ENCODE measurements around the gene PFDN2.

PFDN2 gene

GRCh38 chr1:161079436-161080110 is 38.3 kb downstream of the PFDN2 start:
- H3K27me3 ChIP-seq (ENCODE audit: insufficient read depth, insufficient read length), result no peaks in the 10 kb centered on the region
- H3K4me1 ChIP-seq (ENCODE audit: insufficient read depth, insufficient read length), result peaks cover 31% of the 10 kb centered on the region
- no peaks in the 10 kb centered on the region for H3K9me3 ChIP-seq (ENCODE audit: insufficient read depth, low read length)
- no peak overlapping the region for H3K9ac ChIP-seq (ENCODE audit: insufficient read length, low read depth)
- no peaks in the 10 kb centered on the region for H3K36me3 ChIP-seq (ENCODE audit: insufficient read depth, insufficient read length, low read length)
- no peak overlapping the region for H3K4me3 ChIP-seq (ENCODE audit: insufficient read length, low read depth)
- no peak for DNase-seq (ENCODE audit: low read depth, low spot score)
- TF ChIP-seq SUZ12 (IDR thresholded peaks at IDR 0.05; ENCODE audit: extremely low read depth, insufficient read depth, insufficient read length), result no peak
- no peak for TF ChIP-seq YY1 (IDR thresholded peaks at IDR 0.05; ENCODE audit: insufficient read depth, insufficient read length)
- TF ChIP-seq ZNF274 (IDR thresholded peaks at IDR 0.05; ENCODE audit: low read depth, low read length), result no peak

- Histone ChIP-seq H3K4me3 (ENCODE audit: insufficient read length, low read depth) (no peak overlapping the region), H3K36me3 (ENCODE audit: insufficient read depth, insufficient read length, low read length) (no peaks in the 10 kb centered on the region), H3K9ac (ENCODE audit: insufficient read length, low read depth) (no peak overlapping the region), H3K4me1 (ENCODE audit: insufficient read depth, insufficient read length) (peaks cover 18% of the 10 kb centered on the region), H3K27me3 (ENCODE audit: insufficient read depth, insufficient read length) (no peaks in the 10 kb centered on the region), H3K9me3 (ENCODE audit: insufficient read depth, low read length) (no peaks in the 10 kb centered on the region)
- DNase-seq (ENCODE audit: low read depth, low spot score), result no peak
- TF ChIP-seq SUZ12 (IDR thresholded peaks at IDR 0.05; ENCODE audit: extremely low read depth, insufficient read depth, insufficient read length) (no peak), ZNF274 (IDR thresholded peaks at IDR 0.05; ENCODE audit: low read depth, low read length) (no peak), YY1 (IDR thresholded peaks at IDR 0.05; ENCODE audit: insufficient read depth, insufficient read length) (no peak)
Observed at GRCh38 chr1:161077426-161077825, 40.4 kb downstream of the PFDN2 start.

GRCh38 chr1:161076410-161076809 is 41.4 kb downstream of the PFDN2 start:
- Histone ChIP-seq H3K36me3 (ENCODE audit: insufficient read depth, insufficient read length, low read length) (no peaks in the 10 kb centered on the region), H3K4me1 (ENCODE audit: insufficient read depth, insufficient read length) (peaks cover 16% of the 10 kb centered on the region), H3K27me3 (ENCODE audit: insufficient read depth, insufficient read length) (no peaks in the 10 kb centered on the region), H3K9me3 (ENCODE audit: insufficient read depth, low read length) (no peaks in the 10 kb centered on the region), H3K9ac (ENCODE audit: insufficient read length, low read depth) (no peak overlapping the region), H3K4me3 (ENCODE audit: insufficient read length, low read depth) (no peak overlapping the region)
- DNase-seq (ENCODE audit: low read depth, low spot score), result no peak
- no peak for TF ChIP-seq SUZ12 (IDR thresholded peaks at IDR 0.05; ENCODE audit: extremely low read depth, insufficient read depth, insufficient read length)

GRCh38 chr1:161074676-161075368 is 43.0 kb downstream of the PFDN2 start:
- no peak overlapping the region for H3K9ac ChIP-seq (ENCODE audit: insufficient read length, low read depth)
- H3K36me3 ChIP-seq (ENCODE audit: insufficient read depth, insufficient read length, low read length), result no peaks in the 10 kb centered on the region
- H3K4me1 ChIP-seq (ENCODE audit: insufficient read depth, insufficient read length), result peaks cover 9% of the 10 kb centered on the region
- no peak for DNase-seq (ENCODE audit: low read depth, low spot score)
- H3K4me3 ChIP-seq (ENCODE audit: insufficient read length, low read depth), result no peak overlapping the region
- no peaks in the 10 kb centered on the region for H3K27me3 ChIP-seq (ENCODE audit: insufficient read depth, insufficient read length)
- TF ChIP-seq YY1 (IDR thresholded peaks at IDR 0.05; ENCODE audit: insufficient read depth, insufficient read length) (no peak), ZNF274 (IDR thresholded peaks at IDR 0.05; ENCODE audit: low read depth, low read length) (no peak), SUZ12 (IDR thresholded peaks at IDR 0.05; ENCODE audit: extremely low read depth, insufficient read depth, insufficient read length) (no peak)
- peaks cover 8% of the 10 kb centered on the region; the same call in 1 of the 2 replicates for H3K9me3 ChIP-seq (ENCODE audit: insufficient read depth, low read length)

- Histone ChIP-seq H3K36me3 (ENCODE audit: insufficient read depth, insufficient read length, low read length) (no peaks in the 10 kb centered on the region), H3K27me3 (ENCODE audit: insufficient read depth, insufficient read length) (no peaks in the 10 kb centered on the region), H3K4me1 (ENCODE audit: insufficient read depth, insufficient read length) (peaks cover 11% of the 10 kb centered on the region), H3K4me3 (ENCODE audit: insufficient read length, low read depth) (no peak overlapping the region), H3K9me3 (ENCODE audit: insufficient read depth, low read length) (peaks cover 8% of the 10 kb centered on the region; the same call in 1 of the 2 replicates), H3K9ac (ENCODE audit: insufficient read length, low read depth) (no peak overlapping the region)
- no peak for DNase-seq (ENCODE audit: low read depth, low spot score)
- TF ChIP-seq SUZ12 (IDR thresholded peaks at IDR 0.05; ENCODE audit: extremely low read depth, insufficient read depth, insufficient read length) (no peak), YY1 (IDR thresholded peaks at IDR 0.05; ENCODE audit: insufficient read depth, insufficient read length) (no peak), ZNF274 (IDR thresholded peaks at IDR 0.05; ENCODE audit: low read depth, low read length) (no peak)
Observed at GRCh38 chr1:161073474-161074121, 44.2 kb downstream of the PFDN2 start.

GRCh38 chr1:161072751-161073449 is 44.9 kb downstream of the PFDN2 start:
- H3K36me3 ChIP-seq (ENCODE audit: insufficient read depth, insufficient read length, low read length), result no peaks in the 10 kb centered on the region
- peaks cover 11% of the 10 kb centered on the region for H3K4me1 ChIP-seq (ENCODE audit: insufficient read depth, insufficient read length)
- H3K9me3 ChIP-seq (ENCODE audit: insufficient read depth, low read length), result peaks cover 8% of the 10 kb centered on the region; the same call in 1 of the 2 replicates
- H3K27me3 ChIP-seq (ENCODE audit: insufficient read depth, insufficient read length), result no peaks in the 10 kb centered on the region
- no peak overlapping the region for H3K4me3 ChIP-seq (ENCODE audit: insufficient read length, low read depth)
- no peak for TF ChIP-seq ZNF274 (IDR thresholded peaks at IDR 0.05; ENCODE audit: low read depth, low read length)
- no peak for TF ChIP-seq YY1 (IDR thresholded peaks at IDR 0.05; ENCODE audit: insufficient read depth, insufficient read length)
- no peak for TF ChIP-seq SUZ12 (IDR thresholded peaks at IDR 0.05; ENCODE audit: extremely low read depth, insufficient read depth, insufficient read length)
- H3K9ac ChIP-seq (ENCODE audit: insufficient read length, low read depth), result no peak overlapping the region
- no peak for DNase-seq (ENCODE audit: low read depth, low spot score)

Measured in NT2/D1 (cell line).